Activated CD8-positive, alpha-beta memory T cell treated with anti-CD3 and anti-CD28 coated beads for 4 hours (primary cell): Measurements from ENCODE around the gene AP5M1.
"Not testable (repeated sequence)": the region's sequence is repeated elsewhere in the genome, so short reads cannot be mapped to it uniquely, and the experiment has no call there.

ENCODE experiments used
- DNase-seq, 2 donors: peaks; one replicate each; pipeline ENCODE4 v3.0.0-alpha.2; 2020; ENCODE audit warnings: low read depth in 2 of 2

The AP5M1 gene

GRCh38 chr14:57268161-57269069 is at the start of gene AP5M1, which contains the start of gene EXOC5:
Gene AP5M1, plus strand, starts transcription at chr14:57268971. Its CDS starts 344 bp downstream, at chr14:57269315.
Gene EXOC5, minus strand, starts transcription at chr14:57268905. Its CDS starts 257 bp downstream, at chr14:57268648.
- DNase-seq, result peak; percentile 77 to 81

- DNase-seq, result no peak
Observed at GRCh38 chr14:57221931-57222330, 46.8 kb upstream of the AP5M1 start.

- no peak for DNase-seq
Observed at GRCh38 chr14:57227083-57227482, 41.7 kb upstream of the AP5M1 start.

GRCh38 chr14:57228320-57228719 is 40.5 kb upstream of the AP5M1 start:
- not testable (repeated sequence) for DNase-seq

GRCh38 chr14:57232006-57232405 is 36.8 kb upstream of the AP5M1 start:
- no peak for DNase-seq

GRCh38 chr14:57240115-57240514 is 28.7 kb upstream of the AP5M1 start:
- not testable (repeated sequence) for DNase-seq

- no peak for DNase-seq
Observed at GRCh38 chr14:57243320-57243719, 25.5 kb upstream of the AP5M1 start.

- DNase-seq, result no peak
Observed at GRCh38 chr14:57244106-57244505, 24.7 kb upstream of the AP5M1 start.

GRCh38 chr14:57245941-57246340 is 22.8 kb upstream of the AP5M1 start:
- no peak for DNase-seq

- DNase-seq, result no peak
Observed at GRCh38 chr14:57246933-57247657, 21.7 kb upstream of the AP5M1 start.

GRCh38 chr14:57254884-57255283 is 13.9 kb upstream of the AP5M1 start:
- DNase-seq, result no peak

- DNase-seq, result not testable (repeated sequence)
Observed at GRCh38 chr14:57258221-57258620, 10.6 kb upstream of the AP5M1 start.

GRCh38 chr14:57259672-57260071 is 9.1 kb upstream of the AP5M1 start:
- no peak for DNase-seq

- no peak for DNase-seq
Observed at GRCh38 chr14:57261604-57262003, 7.2 kb upstream of the AP5M1 start.

GRCh38 chr14:57262117-57262516 is 6.7 kb upstream of the AP5M1 start:
- DNase-seq, result no peak

- DNase-seq, result no peak
Observed at GRCh38 chr14:57266065-57266464, 2.7 kb upstream of the AP5M1 start.

- no peak for DNase-seq
Observed at GRCh38 chr14:57273236-57273635, 4.5 kb downstream of the AP5M1 start.

- no peak for DNase-seq
Observed at GRCh38 chr14:57274551-57274950, 5.8 kb downstream of the AP5M1 start.

GRCh38 chr14:57275023-57275664 is 6.4 kb downstream of the AP5M1 start:
- DNase-seq, result no peak

GRCh38 chr14:57277062-57277461 is 8.3 kb downstream of the AP5M1 start:
- DNase-seq, result no peak

- no peak for DNase-seq
Observed at GRCh38 chr14:57287745-57288144, 19.0 kb downstream of the AP5M1 start.

- DNase-seq, result no peak
Observed at GRCh38 chr14:57290751-57291150, 22.0 kb downstream of the AP5M1 start.
